GM19023 (cell line): Measurements from ENCODE around the gene SEC24C.
A peak's percentile ranks its signal among the peaks of the same experiment; 100 is the strongest.
"Not testable (repeated sequence)": the region's sequence is repeated elsewhere in the genome, so short reads cannot be mapped to it uniquely, and the experiment has no call there.

Experiments used
- ATAC-seq: cut with Tn5 transposase; IDR thresholded peaks from one replicate; pipeline ENCODE4 v1.9.1; 2021; ENCODE audit warnings: mild to moderate bottlenecking, moderate library complexity; ENCODE audit not compliant: unreplicated experiment

SEC24C gene

DNA sequence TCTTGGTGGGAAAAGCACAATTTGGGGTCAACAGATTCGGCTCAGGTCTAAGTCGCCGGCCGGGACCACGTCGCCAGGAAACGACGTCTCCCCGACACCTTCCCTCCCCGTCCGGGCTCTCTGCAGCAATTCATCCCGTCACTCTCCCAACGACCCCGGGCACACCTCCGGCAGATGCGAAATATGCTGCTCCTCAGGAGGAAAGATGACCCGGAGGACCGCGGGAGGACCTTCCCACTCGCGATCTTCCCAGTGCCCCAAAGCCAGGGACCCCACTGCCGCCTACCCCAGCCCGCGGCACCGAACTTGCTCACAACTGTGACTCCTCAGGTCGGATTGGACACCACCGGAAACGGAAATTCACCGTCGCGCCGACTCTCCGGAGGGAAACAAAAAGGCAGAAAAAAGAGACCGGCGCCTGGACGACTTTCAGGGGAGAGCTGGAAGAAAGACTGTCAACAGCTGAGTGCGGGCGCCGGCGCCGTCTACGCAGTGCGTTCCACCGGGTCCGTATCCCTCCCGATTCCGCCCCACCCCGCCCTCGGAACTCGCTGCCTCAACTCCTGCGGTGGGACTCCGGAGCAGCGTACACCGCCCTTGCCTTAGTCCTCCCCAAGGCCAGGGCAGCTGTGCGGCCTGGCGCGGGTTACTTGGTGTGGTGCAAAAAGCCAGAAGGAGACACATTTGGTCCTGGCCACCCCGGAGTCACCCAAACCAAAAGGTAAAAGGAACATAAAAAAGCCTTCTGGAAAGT lies 13.8 kb upstream of the SEC24C start:
- peak; percentile 89 for ATAC-seq

DNA sequence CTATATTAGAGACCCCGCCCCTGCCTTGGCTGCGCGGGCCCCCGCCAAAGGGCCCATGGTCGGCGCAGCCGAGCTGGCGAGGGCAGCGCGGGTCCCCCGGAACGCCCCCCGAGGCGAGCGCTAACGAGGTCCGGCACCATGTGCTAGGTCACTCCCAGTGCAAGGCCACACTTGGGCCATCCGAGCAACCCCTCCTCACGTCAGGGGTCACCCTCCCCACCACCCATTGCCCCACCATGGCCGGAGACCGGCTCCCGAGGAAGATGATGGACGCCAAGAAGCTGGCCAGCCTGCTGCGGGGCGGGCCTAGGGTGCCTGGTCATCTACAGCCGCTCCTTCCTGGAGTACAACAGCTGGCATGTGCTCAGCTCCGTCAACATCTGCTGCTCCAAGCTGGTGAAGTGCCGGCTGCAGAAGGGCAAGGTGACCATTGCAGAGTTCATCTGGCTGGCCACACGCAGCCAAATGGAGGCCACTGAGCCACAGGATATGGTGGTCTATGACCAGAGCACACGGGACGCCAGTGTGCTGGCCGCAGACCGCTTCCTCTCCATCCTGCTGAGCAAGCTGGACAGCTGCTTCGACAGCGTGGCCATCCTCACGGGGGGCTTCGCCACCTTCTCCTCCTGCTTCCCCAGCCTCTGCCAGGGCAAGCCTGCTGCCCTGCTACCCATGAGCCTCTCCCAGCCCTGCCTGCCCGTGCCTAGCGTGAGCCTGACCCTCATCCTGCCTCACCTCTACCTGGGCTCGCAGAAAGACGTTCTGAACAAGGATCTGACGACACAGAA lies 12.4 kb upstream of the SEC24C start:
- no peak for ATAC-seq

DNA sequence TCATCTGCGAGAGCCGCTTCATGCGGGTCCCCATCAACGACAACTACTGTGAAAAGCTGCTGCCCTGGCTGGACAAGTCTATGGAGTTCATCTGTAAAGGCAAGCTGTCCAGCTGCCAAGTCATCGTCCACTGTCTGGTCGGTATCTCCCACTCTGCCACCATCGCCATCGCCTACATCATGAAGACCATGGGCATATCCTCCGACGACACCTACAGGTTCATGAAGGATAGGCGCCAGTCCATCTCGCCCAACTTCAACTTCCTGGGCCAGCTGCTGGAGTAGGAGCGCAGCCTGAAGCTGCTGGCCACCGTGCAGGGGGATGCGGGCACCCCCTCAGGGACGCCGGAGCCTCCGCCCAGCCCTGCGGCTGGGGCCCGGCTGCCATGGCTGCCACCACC lies 11.7 kb upstream of the SEC24C start:
- ATAC-seq, result no peak

- ATAC-seq, result no peak
These were observed 11.1 kb upstream of the SEC24C start for GRCh38 chr10:73732931-73733623.

DNA sequence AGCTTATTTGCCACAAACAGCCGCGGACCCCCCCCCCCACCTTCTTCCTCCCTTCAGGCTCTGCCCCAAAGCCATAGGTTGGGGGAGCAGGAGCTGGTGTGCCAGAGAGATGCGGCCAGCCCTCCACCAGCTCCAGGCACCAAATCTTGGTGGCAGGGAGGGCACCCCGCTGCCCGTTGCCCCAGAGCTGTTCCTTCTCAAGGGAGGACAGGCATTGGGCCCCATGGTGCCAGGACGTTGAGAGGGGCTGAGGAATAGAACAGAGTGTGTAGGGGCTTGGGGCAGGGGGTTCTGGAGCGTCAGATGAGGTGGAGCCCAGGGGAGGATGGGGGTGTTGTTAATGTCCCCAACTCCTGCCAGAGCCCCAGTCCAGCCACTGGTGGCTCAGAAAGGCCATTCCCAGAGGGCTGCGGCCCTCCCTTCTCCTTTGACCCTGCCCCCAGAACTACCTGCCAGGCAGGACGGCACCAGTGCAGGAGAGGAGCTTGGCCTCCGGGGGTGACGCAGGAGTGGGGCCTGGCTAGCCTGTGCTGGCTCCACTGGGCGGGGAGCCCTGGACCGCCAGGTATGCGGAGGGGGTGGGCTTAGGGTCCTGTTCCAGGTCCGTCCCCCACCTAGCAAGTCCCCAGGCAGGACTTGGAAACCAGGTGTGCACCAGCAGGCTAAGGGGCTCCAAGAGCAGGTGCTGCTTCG lies 10.0 kb upstream of the SEC24C start:
- no peak for ATAC-seq

- ATAC-seq, result no peak
These were observed 9.3 kb upstream of the SEC24C start for GRCh38 chr10:73734796-73735305.

DNA sequence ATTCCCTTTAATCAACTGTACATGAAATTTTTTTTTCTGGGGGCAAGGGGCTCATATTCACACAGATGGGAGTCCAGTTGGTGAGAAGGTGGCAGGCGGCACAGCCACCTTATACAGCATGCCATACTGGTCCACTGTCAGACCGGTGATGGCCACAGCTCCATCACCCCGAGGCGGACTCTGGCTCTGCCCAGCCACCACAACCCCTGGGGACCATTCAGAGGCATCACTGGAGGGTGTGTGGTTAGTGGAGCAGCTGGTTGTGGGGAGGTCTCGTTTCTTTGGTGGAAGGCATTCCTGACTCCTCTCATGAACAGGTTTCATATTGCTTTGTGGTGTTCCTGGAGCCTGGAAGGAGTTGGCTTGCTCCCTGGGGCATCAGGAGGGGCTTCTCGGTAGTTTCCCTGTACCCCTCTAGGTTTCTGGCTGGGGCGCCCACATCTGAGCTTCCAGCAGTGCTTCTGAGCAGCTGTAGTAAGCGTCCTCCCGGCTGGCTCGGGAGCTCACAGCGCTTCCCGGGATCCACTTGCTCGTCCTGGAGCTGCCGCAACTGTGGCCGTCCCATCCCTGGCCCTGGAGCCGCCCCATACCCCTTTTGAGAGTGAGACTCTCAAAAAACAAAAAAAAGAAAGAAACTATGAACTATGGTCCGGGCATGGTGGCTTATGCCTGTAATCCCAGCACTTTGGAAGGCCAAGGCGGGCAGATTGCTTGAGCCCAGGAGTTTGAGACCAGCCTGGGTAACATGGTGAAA lies 3.5 kb upstream of the SEC24C start:
- not testable (repeated sequence) for ATAC-seq

GRCh38 chr10:73742454-73742734 lies 1.8 kb upstream of the SEC24C start:
- no peak for ATAC-seq

DNA sequence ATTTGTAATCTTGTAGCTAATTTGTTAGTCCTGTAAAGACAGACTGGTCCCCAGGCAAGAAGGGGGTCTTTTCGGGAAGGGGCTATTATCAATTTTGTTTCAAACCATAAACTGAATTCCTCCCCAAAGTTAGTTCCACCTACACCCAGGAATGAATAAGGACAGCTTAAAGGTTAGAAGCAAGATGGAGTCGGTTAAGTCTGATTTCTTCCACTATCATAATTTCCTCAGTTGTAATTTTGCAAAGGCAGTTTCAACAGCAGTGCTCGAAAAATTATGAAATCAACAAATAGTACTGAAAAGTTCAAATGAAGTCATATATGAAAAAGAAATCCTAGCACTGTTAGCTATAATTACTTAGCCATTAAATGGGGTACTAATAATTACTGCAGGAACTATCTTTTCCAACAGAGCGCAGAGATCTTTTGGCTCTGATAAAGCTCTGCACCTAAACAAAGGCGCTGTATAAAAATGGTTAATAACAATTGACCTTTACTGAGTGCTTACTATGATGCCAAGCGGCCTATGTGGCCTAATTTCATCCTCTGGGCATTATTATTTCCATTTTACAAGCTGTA lies 756 bp upstream of the SEC24C start:
- no peak for ATAC-seq

GRCh38 chr10:73744664-73744975 lies 448 bp downstream of the SEC24C start:
- peak; percentile 36 for ATAC-seq

GRCh38 chr10:73746721-73747120 lies 2.5 kb downstream of the SEC24C start:
- no peak for ATAC-seq

DNA sequence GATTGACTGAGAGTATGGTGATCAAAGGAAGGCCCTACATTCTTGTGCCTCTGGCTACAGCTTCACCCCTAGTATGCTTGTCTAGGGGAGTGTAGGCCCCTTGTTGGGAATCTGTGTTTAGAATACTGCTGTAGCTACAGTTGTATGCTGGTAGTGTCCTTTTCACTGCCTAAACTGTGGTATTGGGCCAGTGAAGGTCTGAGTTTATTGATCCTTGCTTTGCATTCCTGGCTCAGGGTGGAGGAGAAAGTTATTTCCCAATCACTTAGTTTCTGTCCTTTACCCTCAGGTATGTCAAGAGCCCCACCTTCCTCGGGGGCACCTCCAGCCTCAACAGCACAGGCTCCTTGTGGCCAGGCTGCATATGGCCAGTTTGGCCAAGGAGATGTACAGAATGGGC lies 6.6 kb downstream of the SEC24C start:
- no peak for ATAC-seq

- ATAC-seq, result no peak
These were observed 12.0 kb downstream of the SEC24C start for GRCh38 chr10:73756183-73756582.

DNA sequence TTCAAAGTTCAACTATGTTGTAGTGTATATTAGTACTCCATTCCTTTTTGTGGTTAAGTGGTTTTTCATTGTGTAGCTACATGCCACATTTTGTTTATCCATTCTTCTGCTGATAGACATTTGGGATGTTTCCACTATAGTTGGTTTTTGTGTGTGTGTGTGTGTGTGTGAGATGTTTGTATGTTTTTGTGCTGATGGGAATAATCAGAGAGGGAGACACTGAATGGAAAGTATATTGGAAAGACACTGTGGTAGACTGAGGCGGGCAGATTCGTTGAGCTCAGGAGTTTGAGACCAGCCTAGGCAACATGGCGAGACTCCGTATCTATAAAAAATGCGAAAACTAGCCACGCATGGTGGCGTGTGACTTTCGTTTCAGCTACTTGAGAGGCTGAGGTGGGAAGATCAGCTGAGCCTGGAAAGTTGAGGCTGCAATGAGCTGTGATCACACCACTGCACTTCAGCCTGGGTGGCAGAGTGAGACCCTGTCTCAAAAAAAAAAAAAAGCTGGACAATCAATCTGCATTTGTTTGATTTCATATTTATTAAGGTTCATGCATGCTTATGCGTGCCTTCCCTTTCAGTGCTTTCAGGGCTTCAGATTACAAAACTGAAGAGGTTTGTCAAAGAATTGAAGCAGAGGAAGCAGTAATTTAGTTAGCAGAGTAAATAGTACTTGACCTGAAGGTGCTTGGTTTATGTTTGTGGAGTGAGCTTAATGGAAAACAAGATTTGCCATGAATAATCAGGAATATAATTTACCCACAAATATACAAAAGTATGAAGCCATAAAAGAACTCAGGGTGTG lies 14.7 kb downstream of the SEC24C start:
- no peak for ATAC-seq

DNA sequence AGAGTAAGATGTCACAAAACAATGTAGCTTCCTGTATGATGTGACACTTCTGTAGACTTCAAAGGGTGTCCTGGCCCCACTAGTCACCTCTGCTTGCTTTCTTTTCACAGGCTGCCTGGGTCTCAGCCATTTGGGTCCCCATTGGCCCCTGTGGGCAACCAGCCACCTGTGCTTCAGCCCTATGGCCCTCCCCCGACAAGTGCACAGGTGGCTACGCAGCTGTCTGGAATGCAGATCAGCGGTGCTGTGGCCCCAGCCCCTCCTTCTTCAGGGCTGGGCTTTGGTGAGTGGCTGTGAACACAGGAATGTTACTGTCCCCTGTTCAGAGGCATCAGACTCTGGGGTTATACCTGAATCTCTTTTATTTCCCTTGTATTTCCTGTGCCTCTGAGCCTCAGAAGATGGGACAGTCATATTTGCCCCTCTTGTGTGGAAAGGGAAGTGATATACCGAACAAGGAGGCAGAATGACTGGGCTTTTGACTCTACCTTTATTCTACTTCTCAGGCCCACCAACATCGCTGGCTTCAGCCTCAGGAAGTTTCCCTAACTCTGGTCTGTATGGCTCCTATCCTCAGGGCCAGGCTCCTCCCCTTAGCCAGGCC lies 15.4 kb downstream of the SEC24C start:
- no peak for ATAC-seq

DNA sequence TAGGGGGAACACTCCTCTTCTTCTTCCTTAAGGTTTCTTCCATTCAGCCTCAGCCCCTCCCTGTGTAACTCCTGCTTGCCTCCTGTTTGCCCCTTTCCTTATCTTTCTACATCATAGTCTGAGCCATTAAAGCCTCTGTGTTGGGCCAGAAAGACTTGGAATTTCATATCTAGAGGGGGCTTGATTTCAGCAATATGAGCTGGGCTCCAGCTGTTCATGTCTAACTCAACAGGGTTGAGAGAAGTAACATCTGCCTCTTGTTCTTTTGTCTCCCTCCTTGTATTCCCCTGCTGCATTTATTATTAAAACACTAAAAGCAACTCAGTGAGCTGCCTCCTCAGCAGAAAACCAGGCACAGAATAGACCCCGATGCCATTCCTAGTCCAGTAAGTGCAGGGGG lies 17.6 kb downstream of the SEC24C start:
- ATAC-seq, result no peak

GRCh38 chr10:73762915-73763314 lies 18.7 kb downstream of the SEC24C start:
- ATAC-seq, result no peak

GRCh38 chr10:73763343-73763742 lies 19.2 kb downstream of the SEC24C start:
- ATAC-seq, result no peak

DNA sequence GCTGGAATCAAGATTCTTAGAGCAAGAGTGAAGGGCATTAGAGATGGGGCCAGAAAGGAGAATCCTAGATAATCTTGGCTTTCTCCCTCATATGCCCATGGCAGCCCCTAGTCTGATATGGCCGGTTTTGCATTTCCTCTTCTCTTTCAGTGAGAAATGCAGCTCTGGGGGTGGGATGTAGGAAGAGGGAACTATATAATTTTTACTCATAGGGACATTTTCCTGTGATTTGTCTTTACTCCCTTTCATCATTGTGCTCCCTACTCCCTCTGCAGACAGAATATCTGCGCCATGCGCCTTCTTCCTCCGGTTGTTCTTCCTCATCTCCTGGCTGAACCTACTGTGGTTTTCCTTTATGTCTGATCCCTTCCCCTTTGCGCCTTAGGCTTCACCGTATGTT lies 20.9 kb downstream of the SEC24C start:
- no peak for ATAC-seq
